Fibroblast of peridontal ligament (primary cell): ENCODE data around the gene BCOR.

Experiments
- DNase-seq: peaks from one replicate; pipeline ENCODE4 v3.0.0-alpha.2; 2010; ENCODE audit errors: extremely low read depth

Gene BCOR

GRCh38 chrX:40084471-40085101, 13.2 kb downstream of the BCOR start:
- DNase-seq = no peak

GRCh38 chrX:40083979-40084359, 13.8 kb downstream of the BCOR start:
- no peak for DNase-seq

GRCh38 chrX:40083120-40083978, 14.4 kb downstream of the BCOR start:
- no peak for DNase-seq

DNA sequence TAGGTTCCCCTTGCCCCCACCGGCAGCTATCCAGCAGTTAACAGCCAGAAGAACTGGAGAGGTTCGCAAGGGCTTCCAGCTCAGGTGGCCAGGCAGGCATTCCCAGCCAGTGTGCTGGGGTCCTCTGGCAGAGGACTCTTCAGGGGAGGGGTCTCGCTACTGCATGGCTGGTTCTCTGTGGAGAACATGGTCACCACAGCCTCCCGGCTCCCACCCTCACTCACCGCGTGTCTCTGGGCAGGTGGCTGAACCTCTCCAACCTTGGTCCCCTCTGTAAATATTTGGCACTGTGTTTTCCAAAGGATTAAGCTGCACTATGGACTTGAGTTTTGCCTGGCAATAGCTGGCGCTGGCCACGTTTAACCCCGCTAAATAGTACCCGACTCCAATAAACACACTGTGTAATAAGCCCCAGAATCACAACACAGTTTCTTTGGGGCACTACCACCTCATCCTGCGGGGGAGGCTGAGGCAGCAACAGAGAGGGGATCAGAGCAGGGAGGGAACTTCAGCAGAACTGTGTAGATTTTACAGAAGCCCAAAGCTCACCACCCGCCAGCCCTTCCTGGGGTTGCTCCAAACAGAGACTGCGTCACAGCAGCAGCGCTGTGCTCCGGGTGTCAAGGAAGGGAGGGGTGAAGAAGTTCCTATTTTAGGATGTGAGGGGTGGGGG, 15.2 kb downstream of the BCOR start:
- DNase-seq = no peak

DNA sequence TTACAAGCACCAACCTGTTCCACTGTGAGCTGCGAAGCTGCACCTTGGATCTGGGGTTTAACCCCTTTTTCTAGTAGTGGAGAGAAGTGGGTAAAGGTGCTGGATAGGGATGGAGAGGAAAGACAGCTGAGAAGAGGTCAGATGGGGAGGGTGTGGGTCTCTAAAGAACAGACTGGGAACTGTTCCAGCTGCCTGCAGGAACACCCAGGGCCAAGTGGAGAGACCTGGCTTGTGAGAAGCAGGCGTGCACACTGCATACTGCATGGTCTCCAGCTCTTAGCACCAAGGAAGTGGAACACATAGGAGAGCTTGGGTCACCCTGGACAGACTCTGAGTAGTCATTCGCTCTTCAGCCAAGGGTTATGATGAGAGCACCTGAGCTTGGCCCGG, 16.1 kb downstream of the BCOR start:
- DNase-seq = no peak

DNA sequence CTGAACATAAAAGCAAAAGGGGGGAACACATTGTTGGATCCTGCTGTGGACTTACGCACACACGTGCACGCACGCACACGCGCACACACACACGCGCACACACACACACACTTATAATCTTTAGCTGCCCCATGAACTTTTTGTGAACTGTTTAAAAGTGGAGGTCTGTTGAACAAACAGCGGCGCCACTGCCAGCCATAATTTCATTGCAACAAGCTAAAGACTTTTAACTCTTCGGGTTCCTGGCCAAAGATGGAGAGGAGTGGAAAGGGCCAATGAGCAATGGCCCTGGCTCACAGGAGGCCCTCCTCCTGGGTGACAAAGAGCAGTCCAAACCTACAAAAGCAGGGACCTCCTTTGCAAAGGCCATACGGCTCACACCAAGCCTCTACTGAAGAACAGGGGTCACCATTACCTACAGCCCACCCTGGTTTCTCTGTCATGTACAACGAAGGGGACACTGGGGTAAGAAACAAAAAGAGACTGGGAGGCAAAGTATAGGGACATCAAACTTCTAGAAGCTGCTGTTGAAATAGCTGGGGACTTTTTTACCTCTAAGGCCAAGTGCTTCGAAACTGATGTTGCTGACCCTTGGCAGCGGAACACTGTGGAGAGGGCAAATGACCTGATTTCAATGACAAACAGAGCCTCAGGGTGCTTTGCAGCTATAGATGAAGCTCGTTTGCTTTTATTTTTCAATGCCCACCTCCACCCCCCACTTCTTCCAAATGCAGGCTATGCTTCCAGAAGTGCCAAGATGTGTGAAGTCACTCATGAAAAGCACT, 16.7 kb downstream of the BCOR start:
- DNase-seq = no peak

DNA sequence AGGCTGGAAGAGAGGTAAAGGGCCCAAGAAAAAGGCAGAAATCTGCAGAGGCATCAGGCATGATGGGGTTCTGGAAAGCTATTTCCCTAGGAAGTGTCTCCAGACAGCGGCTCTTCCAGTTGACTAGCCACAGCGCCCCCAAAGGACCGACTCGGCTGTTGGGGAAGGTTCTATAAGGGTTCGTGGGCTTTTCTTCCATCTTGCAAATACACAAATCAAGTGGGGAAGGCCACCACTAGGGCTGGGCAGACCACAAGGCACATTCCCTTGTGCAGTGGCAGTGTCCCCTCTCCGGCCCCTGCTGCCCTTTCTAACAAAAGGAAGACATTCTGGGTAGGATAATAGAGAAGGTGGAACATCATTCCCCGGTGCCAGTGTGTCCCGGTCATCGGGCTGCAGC, 18.2 kb downstream of the BCOR start:
- DNase-seq = no peak

- no peak for DNase-seq
Measured at GRCh38 chrX:40078489-40079227, 19.1 kb downstream of the BCOR start.

GRCh38 chrX:40077906-40078305, 19.9 kb downstream of the BCOR start:
- DNase-seq = no peak

DNA sequence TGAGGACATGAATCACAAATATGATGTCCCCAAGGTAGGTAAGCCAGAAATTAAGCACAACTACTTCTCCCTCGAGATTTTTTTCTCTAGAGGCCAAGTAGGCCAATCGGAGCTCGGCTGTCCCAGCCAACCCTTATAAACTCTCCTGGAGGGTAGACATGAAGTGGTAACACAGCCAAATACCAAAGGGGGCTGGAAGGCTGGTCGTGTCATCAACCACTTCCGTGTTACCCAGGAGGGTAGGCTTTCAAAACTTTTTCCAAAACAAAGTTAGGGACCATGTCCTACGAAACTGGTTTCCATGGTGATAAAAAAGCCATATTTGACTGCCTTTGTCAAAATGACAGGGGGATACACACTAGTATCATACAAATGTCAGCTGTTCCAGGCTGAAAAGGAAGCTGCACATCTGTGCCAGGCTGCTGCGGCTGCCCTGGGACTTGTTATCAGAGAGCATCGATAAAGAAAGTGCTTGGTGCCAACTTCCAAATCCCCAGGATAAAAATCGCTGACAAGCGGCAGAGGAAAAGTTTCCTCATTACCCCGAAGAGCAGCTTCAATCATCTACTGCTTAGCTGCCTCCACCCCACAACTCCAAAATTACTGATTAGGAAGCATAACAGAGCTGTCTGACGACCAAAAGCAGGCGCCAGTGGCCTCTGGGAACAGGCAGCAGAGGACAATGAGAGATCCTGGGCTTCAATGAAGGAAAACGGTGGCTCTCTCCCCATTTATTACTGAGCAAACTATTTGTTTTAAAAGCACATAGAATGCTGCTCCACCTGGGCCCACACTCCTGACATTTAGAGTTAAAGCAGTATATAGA, 20.8 kb downstream of the BCOR start:
- peak; percentile 35 for DNase-seq

DNA sequence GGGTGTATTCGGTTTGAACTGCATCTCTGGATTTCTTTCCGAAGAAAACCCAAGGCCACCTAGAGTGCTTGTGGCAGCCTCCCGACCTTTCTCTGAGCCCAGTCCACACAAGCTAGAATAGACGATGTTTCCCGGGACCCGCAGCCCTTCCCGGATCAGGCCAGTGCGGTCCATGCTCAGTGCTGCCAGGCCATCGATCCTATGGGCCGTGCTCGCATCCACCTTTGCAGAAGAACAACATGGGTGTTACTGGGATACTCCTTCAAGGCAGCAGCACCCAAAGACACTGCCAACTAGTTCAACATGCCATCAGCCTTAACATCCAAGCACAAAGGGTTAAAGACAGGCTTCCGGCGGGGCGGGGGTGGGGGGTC, 22.8 kb downstream of the BCOR start:
- DNase-seq = no peak

DNA sequence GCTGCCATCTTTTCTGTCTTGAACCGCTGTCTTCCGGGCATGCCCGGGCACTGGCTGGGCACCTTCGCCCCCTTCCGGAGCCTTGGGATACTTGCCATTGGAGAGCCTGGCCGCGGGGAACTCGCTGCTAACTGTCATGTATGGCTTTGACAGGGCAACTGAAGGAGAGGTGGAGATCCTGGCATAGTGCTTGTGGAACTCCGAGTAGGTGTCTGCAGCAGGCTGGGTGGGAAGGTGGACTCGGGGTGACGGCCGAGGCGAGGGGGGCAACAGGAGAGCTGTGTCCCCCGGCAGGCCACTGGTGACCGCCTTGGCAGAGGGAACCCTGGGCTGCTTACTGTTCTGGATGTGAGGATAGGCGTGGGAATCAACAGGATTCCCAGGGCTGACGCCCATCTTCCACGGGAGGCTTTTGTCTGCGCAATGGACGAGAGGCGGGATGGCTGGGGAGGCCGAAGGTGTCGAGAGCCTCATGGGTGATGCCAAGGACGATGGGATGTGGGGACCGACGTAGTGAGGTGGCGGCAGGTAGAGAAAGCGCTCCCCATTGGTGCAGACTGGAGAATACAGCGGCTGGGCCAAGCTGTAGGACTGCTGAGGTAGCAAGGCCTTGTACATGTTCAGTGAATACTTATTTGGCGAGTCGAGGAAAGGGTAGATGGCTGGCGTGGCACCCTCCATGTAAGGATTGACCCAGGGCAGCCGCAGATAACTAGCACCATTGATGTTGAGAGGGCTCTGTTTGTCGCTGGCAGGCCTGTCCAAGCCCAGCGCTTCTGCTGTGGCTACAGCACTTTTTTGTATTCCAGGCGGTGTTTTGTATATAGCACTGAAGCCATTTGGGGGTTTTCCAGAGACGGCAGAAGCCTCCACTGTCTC, 23.4 kb downstream of the BCOR start:
- DNase-seq = no peak

DNA sequence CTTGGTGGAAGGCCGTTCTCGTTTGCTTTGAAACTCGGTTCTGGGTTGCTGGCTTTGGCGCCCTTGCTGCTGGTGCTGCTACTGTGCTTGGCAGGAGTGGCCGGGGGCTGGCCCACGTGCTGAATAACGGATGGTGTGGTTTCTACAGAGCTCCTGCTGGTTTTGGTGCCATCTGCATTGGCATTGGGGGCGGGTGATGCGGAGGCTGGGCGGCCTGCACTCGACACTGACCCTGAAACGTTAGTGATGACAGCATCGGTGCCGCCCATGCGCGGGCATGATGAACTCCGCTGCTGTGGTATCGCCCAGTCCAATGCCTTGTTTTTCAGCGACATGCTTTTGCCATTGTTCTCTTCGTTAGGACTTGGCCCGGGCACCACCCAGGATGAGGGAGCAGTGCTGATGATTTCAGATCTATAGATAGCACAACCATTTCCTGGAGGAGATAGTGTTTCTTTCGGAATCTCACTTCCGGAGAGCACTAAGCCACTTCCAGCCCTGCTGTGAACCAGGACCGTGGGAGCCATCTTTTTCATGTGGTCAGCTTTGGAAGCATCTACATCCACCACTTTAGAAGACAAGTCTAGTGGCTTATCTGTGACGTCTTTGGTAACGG, 24.2 kb downstream of the BCOR start:
- DNase-seq = no peak

DNA sequence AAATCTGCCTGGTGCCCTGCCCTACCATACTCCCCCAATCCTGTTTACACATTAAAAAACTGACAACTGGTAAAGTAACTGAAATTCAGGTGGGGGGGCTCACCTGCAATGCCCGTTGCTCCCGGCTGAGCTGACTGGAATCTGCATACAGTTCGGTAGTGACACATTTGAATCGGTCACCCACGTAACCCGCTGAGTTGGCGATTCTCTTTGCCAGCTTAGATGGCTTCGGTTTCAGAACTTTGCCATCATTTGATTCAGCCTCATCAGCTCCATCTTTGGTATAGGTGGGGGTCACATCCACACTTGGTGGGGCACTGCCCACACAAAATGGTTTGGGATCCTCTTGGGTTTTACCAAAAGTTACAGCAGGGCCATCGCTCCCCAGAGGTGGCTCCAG, 25.5 kb downstream of the BCOR start:
- no peak for DNase-seq

- DNase-seq = peak; percentile 9
Measured at GRCh38 chrX:40068048-40068447, 29.7 kb downstream of the BCOR start.

GRCh38 chrX:40066700-40067099, 31.1 kb downstream of the BCOR start:
- DNase-seq = no peak

GRCh38 chrX:40065296-40066046, 32.3 kb downstream of the BCOR start:
- no peak for DNase-seq

- no peak for DNase-seq
Measured at GRCh38 chrX:40064055-40064597, 33.6 kb downstream of the BCOR start.
